Effector memory CD4-positive, alpha-beta T cell (primary cell): ENCODE measurements around the gene LCORL.
"Not testable (repeated sequence)": the region's sequence is repeated elsewhere in the genome, so short reads cannot be mapped to it uniquely, and the experiment has no call there.

Source experiments
- DNase-seq, 3 donors: peaks; one replicate each; pipeline ENCODE4 v3.0.0-alpha.2; 2020
- H3K27ac ChIP-seq: 2 replicates; pipeline ENCODE4 v1.7.0; 2013; ENCODE audit warnings: mild to moderate bottlenecking, low read length, moderate library complexity; ENCODE audit not compliant: insufficient read depth, poor library complexity, severe bottlenecking
- H3K27me3 ChIP-seq: replicated peaks from 2 replicates; pipeline ENCODE4 v1.7.0; 2013; ENCODE audit warnings: mild to moderate bottlenecking, low read length; ENCODE audit not compliant: insufficient read depth, control insufficient read depth, poor library complexity, severe bottlenecking
- H3K36me3 ChIP-seq: 2 replicates; pipeline ENCODE4 v1.7.0; 2013; ENCODE audit warnings: mild to moderate bottlenecking, low read length, moderate library complexity; ENCODE audit not compliant: control insufficient read depth, insufficient read depth
- H3K4me1 ChIP-seq: 2 replicates; pipeline ENCODE4 v1.7.0; 2013; ENCODE audit warnings: low read length, mild to moderate bottlenecking; ENCODE audit not compliant: control insufficient read depth, insufficient read depth, poor library complexity, severe bottlenecking
- H3K4me3 ChIP-seq: 2 replicates; pipeline ENCODE4 v1.7.0; 2013; ENCODE audit warnings: low read length, low read depth, mild to moderate bottlenecking; ENCODE audit not compliant: insufficient read depth, poor library complexity, severe bottlenecking
- H3K9me3 ChIP-seq: 2 replicates; pipeline ENCODE4 v1.7.0; 2013; ENCODE audit warnings: mild to moderate bottlenecking, low read length, moderate library complexity; ENCODE audit not compliant: control insufficient read depth

The LCORL gene

DNA sequence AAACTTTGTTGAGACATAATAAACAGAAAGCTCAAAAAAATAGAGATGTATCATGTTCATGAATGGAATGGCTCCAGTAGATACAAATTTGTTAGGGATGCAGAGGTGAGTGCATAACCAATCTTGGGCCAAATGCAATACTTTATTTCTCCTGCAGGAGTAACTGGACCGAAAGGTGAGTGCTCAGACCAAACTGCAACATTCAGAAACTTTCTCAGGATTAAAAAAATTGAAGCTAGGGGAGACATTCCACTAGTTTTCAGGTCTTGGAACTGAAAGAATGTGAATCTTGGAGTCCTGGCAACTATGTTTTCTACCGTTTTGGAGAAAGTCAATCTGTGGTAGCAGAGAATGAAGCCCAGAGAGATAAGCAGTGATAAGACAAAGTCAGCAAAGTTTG, 21.2 kb upstream of the LCORL start:
- Histone ChIP-seq H3K4me1 (no peaks in the 10 kb centered on the region), H3K27ac (no peak overlapping the region), H3K4me3 (no peak overlapping the region), H3K27me3 (no peaks in the 10 kb centered on the region), H3K9me3 (no peaks in the 10 kb centered on the region), H3K36me3 (no peaks in the 10 kb centered on the region)
- DNase-seq, result no peak

GRCh38 chr4:18042012-18042411, 20.5 kb upstream of the LCORL start:
- Histone ChIP-seq H3K4me1 (no peaks in the 10 kb centered on the region), H3K27me3 (no peaks in the 10 kb centered on the region), H3K4me3 (no peak overlapping the region), H3K27ac (no peak overlapping the region), H3K36me3 (no peaks in the 10 kb centered on the region), H3K9me3 (no peaks in the 10 kb centered on the region)
- no peak for DNase-seq

- no peaks in the 10 kb centered on the region for H3K27me3 ChIP-seq
- no peaks in the 10 kb centered on the region for H3K36me3 ChIP-seq
- DNase-seq, result no peak
- H3K9me3 ChIP-seq, result no peaks in the 10 kb centered on the region
- no peak overlapping the region for H3K27ac ChIP-seq
- H3K4me3 ChIP-seq, result no peak overlapping the region
- H3K4me1 ChIP-seq, result no peaks in the 10 kb centered on the region
Measured at GRCh38 chr4:18041114-18041513, 19.6 kb upstream of the LCORL start.

GRCh38 chr4:18039113-18039512, 17.6 kb upstream of the LCORL start:
- no peaks in the 10 kb centered on the region for H3K27me3 ChIP-seq
- H3K27ac ChIP-seq, result no peak overlapping the region
- no peak for DNase-seq
- no peaks in the 10 kb centered on the region for H3K36me3 ChIP-seq
- no peak overlapping the region for H3K4me3 ChIP-seq
- no peaks in the 10 kb centered on the region for H3K4me1 ChIP-seq
- H3K9me3 ChIP-seq, result no peaks in the 10 kb centered on the region

DNA sequence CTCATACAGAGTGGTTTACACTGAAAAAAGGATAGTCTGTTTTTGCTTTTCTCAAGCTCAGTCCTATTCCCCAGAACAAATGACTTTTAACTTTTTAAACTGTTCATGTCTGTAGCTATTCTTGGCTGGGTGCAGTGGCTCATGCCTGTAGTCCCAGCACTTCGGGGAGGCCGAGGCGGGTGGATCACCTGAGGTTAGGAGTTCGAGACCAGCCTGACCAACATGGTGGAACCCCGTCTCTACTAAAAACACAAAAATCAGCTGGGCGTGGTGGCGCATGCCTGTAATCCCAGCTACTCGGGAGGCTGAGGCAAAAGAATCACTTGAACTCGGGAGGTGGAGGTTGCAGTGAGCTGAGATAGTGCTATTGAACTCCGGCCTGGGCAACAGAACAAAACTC, 14.8 kb upstream of the LCORL start:
- not testable (repeated sequence) for H3K36me3 ChIP-seq, H3K27me3 ChIP-seq, H3K4me3 ChIP-seq, DNase-seq, H3K9me3 ChIP-seq, H3K4me1 ChIP-seq, H3K27ac ChIP-seq

DNA sequence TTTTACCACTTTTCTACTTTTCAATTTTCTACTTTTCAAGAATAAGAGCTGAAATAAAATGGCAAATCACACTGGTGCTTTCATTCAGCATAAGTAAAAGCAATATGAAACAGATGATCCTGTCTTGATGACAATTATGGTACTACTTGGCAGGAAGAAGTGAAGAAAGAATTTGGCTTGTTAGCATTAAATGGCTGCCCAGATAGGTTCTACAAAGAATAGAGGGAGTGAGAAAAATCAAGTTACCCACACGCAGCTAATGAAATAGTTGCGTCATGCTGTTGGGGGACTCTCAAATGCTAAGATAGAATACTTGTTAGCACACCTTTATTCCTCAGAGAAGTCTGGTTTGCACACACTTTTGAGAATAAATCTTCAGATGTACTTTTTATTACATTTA, 12.5 kb upstream of the LCORL start:
- no peaks in the 10 kb centered on the region for H3K9me3 ChIP-seq
- no peak overlapping the region for H3K4me3 ChIP-seq
- no peaks in the 10 kb centered on the region for H3K36me3 ChIP-seq
- DNase-seq, result no peak
- H3K27ac ChIP-seq, result no peak overlapping the region
- H3K27me3 ChIP-seq, result peaks cover 7% of the 10 kb centered on the region
- H3K4me1 ChIP-seq, result no peaks in the 10 kb centered on the region

GRCh38 chr4:18033111-18034085, 11.8 kb upstream of the LCORL start:
- H3K4me3 ChIP-seq, result no peak overlapping the region
- H3K36me3 ChIP-seq, result no peaks in the 10 kb centered on the region
- peaks cover 9% of the 10 kb centered on the region for H3K27me3 ChIP-seq
- H3K27ac ChIP-seq, result no peak overlapping the region
- no peaks in the 10 kb centered on the region for H3K9me3 ChIP-seq
- no peak for DNase-seq
- H3K4me1 ChIP-seq, result no peaks in the 10 kb centered on the region

DNA sequence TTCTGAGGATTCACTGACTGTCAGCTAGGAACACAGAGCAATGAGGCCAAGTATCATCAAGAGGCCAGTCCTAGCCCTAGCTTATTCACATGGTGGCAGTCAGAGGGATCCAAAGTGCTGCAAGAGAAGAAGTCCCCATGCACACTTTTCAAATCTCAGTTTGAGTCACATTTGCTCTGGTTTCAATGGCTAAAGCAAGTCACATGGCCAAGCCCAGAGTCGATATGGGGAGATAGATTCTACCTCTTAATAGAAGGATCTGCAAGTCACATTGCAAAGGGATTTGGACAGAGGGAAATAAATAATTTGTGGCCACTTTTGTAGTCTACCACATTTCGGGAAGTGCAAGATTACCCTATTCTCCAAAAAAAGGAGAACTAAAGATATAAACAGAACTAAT, 3.7 kb upstream of the LCORL start:
- H3K4me1 ChIP-seq, result peaks cover 12% of the 10 kb centered on the region
- H3K36me3 ChIP-seq, result no peaks in the 10 kb centered on the region
- no peaks in the 10 kb centered on the region for H3K9me3 ChIP-seq
- no peak overlapping the region for H3K4me3 ChIP-seq
- no peak overlapping the region for H3K27ac ChIP-seq
- DNase-seq, result no peak
- peaks cover 8% of the 10 kb centered on the region for H3K27me3 ChIP-seq

DNA sequence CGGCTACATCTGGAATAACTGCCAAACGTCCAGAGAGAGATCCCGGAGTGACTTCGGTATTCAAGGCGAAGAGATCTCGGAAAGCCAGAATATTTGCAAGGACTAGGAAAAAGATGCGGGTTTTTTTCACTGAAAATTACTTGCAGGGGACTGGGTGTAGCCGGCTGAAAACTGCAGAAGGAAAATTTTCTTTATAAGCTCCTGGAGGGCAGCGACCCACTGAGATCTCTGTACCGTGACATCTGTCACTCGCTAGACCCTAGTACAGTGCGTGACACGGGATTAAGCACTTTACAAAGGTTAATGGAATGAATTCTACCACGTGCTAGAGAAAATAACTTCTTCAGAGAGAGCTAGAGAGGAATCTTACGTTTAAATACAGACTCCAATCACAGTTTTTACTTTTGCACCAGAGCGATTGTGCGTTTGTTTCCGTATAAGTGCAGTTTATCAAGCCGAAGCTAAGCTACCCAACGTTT, 1.1 kb upstream of the LCORL start:
- no peaks in the 10 kb centered on the region for H3K9me3 ChIP-seq
- H3K36me3 ChIP-seq, result no peaks in the 10 kb centered on the region
- H3K27ac ChIP-seq, result no peak overlapping the region
- DNase-seq, result no peak
- peaks cover 5% of the 10 kb centered on the region for H3K27me3 ChIP-seq
- peaks cover 17% of the 10 kb centered on the region for H3K4me1 ChIP-seq
- H3K4me3 ChIP-seq, result peak overlapping the region; percentile 91

GRCh38 chr4:18021470-18021719, 160 bp downstream of the LCORL start:
- Histone ChIP-seq H3K27me3 (peaks cover 5% of the 10 kb centered on the region), H3K36me3 (no peaks in the 10 kb centered on the region), H3K27ac (peak overlapping the region; percentile 70), H3K4me1 (peaks cover 17% of the 10 kb centered on the region), H3K4me3 (peak overlapping the region; percentile 91), H3K9me3 (no peaks in the 10 kb centered on the region)
- no peak for DNase-seq
